ENCODE measurements around the gene MFSD11.
A peak's percentile ranks its signal among the peaks of the same experiment; 100 is the strongest.
"Not testable (repeated sequence)": the region's sequence is repeated elsewhere in the genome, so short reads cannot be mapped to it uniquely, and the experiment has no call there.

Gene MFSD11

DNA sequence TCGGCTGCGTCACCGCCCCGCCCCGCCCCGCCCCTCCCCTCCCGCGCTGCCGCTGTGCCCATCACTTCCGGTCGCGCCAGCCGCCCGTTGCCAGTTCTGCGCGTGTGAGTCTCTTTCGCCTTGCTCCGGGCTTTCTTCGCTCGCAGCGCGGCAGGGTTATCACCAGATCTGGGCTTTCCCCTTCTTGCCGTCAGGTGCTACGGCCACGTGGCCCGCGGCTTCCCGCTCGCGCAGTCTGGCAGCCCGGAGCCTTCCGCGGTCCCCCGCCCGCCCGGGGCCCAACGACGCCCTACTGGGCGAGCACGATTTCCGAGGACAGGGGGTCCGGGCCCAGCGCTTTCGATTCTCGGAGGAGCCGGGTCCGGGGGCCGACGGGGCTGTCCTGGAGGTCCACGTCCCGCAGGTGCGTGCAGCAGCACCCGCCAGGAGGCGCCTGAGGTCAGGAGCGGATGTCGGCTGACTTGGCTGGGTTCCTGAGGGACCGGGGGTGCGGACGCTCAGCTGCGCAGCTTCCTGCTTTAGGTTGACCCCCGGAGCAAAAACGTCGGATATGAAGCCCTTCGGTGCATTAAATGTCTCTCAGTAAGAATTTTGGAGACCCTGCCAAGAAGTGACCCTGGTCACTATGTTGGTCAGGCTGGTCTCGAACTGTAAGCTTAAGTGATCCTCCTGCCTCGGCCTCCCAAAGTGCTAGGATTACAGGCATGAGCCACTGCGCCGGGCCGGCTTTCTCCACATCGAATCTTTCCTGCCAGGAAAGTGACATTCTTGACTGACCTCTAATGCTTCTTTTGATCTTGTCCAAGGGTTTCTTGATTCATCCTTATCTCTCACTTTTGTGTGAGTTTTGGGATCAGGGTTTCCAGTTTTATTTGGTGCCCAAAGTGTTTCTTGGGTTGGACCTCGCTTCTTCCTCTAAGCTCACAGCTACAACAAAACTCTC lies 10.9 kb upstream of the MFSD11 start, which contains the start of gene METTL23:
Gene METTL23, plus strand, starts transcription at position 64 of the 943 bp plus-strand sequence. CDS start 2,872 bp downstream, outside the sequence.
- DNase-seq = no peak

DNA sequence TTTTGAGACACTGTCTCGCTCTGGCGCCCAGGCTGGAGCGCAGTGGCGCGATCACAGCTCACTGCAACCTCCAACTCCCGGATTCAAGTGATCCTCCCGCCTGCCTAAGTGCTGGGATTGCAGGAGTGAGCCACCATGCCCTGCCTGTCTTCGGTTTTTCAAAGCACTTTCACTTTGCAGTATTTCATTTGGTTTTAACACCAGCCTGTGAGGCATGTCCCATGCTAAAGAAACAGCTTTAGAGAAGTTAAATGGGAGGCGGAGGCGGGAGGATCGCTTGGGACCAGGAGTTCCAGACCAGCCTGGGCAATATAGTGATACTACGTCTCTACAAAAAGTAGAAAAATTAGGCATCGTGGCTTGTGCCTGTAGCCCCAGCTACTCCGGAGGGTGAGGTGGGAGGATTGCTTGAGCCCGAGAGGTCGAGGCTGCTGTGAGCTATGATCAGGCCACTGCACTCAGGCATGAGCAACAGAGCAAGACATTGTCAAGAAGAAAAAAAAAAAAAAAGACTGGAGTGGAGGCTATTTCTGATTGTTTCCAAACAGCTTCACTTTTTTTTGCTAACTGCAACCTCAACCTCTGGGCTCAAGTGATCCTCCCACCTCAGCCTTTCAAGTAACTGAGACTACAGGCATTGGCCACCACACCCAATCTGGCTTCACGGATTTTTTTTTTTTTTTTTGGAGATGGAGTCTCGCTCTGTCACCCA lies 10.0 kb upstream of the MFSD11 start:
- no peak for DNase-seq

DNA sequence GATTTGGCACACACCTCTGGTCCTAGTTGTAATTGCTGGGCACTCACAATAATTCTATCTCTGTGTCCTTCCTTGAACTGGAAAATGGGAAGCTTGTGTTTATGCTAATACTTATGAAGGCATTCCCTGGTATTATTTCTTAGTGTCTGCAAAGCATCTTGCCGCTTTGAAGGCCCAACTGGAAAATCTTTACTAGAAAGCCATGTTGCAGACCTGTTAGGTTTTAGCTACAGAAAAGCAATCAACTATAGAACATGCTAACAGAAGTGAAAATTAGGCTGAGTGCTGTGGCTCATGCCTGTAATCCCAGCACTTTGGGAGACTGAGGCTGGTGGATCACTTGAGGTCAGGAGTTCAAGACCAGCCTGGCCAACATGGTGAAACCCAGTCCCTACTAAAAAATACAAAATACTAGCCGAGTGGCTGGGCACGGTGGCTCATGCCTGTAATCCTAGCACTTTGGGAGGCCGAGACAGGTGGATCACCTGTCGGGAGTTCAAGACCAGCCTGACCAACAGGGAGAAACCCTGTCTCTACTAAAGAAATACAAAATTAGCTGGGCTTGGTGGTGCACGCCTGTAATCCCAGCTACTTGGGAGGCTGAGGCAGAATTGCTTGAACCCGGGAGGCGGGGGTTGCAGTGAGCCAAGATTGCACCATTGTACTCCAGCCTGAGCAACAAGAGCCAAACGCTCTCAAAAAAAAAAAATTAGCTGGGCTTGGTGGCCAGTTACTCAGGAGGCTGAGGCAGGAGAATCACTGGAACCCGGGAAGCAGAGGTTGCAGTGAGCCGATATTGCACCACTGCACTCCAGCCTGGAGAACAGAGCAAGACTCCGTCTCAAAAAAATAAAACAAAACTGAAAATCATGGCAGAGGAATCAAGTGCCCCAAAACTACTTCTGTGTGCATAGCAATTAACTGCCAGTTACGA lies 5.9 kb upstream of the MFSD11 start:
- not testable (repeated sequence) for DNase-seq

DNA sequence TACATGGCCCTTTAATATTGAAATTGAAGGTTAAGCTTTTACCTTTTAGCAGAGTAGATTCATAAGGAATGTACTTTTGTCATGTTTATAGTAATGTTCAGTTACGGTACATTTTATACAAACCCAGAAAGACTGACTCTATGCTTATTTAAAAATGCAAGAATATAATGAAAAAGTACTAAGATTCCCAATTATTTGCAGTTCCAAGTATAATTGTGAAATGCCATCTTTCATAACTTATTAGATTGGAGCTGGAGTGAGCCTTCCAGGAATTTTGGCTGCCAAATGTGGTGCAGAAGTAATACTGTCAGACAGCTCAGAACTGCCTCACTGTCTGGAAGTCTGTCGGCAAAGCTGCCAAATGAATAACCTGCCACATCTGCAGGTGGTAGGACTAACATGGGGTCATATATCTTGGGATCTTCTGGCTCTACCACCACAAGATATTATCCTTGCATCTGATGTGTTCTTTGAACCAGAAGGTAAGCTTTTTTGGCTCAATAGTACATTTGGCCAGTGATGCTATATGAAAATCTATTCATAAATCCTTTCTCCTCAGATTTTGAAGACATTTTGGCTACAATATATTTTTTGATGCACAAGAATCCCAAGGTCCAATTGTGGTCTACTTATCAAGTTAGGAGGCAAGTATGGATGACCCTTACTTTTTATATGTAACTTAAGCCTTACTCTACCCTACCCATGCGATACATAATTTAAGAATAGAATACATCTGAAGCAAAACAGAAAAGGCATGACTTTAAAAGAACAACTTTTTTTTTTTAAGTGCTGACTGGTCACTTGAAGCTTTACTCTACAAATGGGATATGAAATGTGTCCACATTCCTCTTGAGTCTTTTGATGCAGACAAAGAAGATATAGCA lies 4.9 kb upstream of the MFSD11 start:
- no peak for DNase-seq

DNA sequence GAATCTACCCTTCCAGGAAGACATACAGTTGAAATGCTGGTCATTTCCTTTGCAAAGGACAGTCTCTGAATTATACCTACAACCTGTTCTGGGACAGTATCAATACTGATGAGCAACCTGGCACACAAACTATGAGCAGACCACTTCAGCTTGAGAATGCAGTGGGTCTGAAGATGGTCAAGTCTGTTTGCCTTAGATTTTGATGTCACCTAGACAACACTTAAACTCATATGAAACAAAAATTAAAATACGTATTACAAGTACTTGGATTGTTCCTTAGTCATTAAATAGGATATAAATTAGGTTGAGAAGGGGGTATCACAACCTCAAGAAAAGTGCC lies 4.3 kb upstream of the MFSD11 start:
- DNase-seq = no peak

DNA sequence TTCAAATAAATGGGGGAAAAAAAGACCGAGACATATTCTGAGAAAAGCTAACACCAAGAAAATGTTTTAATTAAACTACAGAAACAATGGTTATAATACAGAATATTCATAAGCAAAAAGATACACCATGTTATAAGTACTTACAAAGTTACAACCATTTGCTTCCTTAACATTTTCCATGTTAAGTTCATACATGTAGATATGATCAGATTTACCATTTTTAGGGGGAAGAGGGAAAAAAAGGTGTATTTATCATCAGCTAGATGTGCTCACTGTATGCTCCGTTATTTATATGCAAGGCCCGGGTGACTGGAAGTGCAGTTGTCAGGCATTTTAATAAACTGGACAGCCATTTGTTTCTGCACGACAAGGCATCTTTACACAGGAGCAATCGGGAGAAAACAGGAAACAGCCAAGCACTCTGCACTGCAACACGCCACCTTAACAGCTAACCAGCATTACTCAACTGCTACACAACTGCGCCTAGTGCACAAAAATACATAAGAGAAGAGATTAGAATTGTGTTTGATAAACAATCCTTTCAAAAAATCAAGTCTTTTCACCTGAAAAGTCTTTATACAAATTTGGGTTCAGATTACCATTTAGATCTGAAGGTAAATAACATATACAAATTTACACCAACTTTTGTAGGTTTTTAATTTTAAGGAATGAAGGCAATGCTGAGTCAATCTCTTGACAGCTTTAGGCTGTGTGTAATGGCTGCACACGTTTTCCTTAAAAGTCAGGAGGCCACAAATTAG lies 3.7 kb upstream of the MFSD11 start:
- no peak for DNase-seq

DNA sequence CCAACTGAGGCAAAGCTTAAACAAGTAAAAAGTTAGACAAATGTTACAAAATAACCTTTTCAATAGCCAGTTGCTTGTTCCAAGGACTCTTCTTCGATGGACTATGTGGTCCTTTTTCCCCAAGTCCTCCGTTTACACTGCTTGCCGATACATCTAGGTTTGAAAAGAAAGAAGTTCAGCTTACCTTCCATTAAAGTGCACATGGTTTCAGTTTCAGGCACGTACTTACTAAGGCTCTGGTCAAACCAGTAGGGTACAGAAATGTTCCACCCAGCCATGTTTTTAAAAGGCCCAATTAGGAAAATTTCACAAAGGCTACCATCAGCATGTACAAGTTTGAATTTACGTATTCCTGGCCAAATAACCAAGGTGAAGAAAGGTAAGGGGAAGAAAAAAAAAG lies 2.9 kb upstream of the MFSD11 start:
- no peak for DNase-seq

DNA sequence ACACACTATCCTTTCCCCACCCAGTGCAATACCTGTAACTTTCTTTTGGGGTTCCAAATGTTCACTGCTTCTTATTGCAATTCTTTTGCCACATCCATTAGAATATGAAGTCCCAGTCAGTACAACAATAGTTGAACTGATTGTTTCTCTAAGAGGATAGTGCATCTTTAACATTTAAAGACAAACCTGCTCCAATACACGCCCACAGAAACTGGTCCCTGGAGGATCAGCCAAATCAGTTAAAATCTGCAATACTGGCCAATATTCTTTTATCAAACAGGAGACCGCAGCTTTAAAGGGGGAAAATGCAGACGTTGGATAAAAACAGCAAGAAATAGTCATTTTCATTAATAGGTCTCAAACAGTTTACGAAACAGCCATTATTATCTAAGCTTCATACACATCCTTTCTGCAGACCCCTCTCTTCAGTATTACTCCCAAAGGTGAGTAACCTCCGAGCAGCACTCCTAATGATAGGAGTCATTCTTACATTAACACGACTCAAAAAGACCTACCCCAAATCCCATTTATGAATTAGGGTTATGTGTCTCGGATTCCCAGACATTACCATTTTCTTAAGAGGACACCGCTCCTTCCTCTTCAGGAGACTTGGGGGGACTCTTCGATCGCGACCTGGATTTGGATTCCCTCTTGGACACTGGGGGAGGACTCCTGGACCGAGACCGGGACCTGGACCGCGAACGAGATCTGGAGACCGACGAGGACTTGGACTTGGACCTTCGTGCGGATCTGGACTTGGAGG lies 2.2 kb upstream of the MFSD11 start:
- no peak for DNase-seq

DNA sequence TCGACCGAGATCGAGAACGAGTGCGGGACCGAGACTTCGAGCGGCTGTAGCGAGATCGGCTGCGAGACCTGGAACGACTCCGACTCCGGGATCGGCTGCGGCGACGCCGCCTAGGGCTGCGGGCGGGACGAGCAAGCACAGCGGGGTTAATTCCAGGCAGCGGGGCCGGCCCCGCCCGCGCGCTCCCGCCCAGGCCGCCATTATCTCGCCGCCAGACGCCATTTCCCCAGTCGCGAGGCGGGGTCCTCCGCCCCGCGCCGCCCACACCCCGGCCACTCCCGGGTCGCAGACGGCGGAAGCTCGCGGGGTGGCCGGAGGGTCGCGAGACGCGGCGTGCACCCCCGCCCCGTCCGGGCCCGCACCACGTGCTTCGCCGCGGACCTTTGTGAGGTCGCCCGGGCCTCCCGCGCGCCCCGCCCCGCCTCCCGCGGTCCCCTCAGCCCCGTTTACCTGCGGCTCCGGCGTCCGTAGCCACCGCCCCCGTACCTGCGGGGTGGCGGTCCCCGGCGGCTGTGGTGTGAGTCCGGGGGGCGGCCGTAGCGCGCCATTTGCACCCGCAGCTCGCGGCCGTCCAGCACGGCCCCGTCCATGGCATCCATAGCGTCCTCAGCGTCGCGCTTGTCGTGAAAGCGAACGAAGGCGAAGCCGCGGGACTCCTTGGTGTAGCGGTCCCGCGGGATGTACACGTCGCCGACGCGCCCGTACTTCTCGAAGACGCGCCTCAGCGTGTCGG lies 1.4 kb upstream of the MFSD11 start:
- DNase-seq = peak; percentile 71

DNA sequence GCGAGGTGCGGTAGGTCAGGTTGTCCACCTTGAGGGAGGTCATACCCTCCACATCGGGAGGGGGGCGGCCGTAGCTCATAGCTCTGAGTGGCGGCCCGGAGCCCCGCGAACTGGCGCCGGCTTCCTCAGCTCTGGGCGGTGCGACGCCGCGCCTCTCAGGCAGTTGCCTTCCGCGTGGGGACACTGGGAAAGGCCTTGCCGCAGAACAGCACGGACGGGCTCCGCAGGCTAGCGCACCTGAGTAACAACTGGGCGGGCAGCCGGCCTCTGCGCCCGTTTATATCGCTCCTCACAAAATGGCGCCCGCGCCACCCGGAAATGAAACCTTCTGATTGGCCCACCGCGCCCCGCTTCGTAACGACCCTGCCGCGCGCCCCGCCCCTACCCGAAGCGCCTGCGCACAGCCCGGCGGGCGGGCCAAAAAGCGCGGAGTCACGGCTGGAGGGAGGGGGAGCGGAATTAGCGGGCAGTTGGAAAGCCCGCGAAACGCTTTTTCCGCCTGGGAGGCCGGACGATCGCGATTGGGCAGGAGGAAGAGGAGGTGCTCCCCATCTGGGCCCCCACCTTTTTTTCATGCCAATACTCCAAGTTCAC lies 740 bp upstream of the MFSD11 start, which contains the start of gene SRSF2:
Gene SRSF2, minus strand, starts transcription at position 250 of the 594 bp plus-strand sequence. Its CDS starts 171 bp downstream, at position 79.
- DNase-seq = peak; percentile 99

DNA sequence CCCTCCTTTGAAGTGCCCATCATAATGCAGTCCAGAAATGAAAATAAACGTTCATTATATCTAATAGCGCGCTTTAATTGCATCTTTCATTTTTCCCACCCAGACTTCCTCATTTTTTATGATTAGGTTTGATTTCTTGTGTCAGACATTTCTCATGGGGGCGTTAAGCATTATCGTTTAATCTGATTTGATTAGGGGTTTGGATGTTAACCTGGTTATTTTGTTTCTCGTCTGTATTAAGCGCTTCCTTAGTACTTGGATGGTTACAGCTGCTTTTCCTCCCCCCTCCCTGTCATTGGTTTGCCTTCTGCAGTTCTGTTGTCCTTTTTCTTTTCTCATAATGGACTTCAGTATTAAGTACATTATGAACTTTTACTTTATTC lies 540 bp downstream of the MFSD11 start:
- no peak for DNase-seq

DNA sequence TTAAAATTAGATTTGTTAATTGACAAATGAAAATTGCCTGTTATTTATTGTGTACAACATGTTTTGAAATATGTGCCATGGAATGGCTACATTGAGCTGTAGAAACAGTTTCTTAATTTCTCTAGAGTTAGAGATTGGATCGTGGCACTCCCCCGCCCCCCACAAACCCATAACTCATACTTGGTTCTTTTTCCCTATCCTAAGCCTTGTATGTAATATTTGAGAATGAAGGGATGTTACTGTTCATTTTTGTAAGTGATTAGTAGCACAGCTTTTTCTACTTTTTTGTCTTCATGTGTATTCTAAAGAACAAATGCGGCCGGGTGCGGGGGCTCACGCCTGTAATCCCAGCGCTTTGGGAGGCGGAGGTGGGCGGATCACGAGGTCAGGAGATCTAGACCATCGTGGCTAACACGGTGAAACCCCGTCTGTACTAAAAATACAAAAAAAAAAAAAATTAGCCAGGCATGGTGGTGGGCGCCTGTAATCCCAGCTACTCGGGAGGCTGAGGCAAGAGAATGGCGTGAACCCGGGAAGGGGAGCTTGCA lies 1.7 kb downstream of the MFSD11 start:
- DNase-seq = not testable (repeated sequence)

DNA sequence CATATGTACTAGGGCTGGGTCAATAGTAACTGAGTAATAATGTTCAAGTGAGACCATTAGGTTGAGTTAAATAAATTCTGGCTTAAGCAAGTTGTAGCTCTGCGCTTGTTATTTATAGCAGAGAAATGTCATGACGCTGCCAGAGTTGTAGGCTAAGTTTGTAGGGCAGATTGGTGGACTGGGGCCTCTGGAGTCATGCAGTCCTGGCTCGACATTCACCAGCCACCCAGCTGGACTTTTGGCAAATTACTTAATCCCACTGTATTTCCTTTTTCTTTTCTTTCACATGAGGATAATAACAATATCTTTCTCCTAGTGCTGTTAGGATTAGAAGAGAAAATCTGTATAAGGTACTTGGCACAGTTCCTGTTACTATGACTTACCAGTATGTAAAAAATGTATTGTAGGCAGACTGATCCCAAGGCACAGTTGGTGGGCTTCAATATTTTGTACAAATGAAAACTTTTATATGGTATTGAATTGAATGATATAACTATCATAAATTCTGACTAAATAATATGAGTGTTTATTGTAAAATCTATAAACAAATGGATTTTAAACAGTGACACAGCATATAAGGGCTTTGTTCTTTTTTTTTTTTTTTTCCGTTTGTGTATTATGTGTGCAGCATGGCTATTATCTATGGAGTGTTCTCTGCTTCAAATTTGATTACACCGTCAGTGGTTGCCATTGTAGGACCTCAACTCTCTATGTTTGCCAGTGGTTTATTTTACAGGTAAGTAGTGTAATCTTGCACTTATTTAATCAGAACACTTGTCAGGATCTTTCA lies 2.6 kb downstream of the MFSD11 start:
- DNase-seq = no peak

DNA sequence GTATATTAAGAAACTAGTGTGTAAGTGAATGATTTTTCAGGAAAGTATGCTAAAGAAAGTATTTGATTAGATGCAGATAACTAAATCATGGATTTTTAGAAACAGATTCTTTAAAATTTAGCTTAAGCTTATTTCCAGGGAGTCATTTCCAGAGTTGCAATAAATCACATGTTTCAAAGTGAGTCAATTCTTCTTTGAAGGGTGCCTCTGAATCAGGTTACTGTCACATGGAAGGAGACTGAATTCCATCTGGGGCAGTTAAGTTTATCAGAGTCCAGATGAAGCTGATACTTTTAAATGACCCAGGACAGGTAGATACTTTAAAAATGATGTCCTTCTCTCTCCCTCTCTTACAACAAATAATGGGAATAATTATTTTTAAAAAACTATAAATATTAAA lies 5.0 kb downstream of the MFSD11 start:
- no peak for DNase-seq

DNA sequence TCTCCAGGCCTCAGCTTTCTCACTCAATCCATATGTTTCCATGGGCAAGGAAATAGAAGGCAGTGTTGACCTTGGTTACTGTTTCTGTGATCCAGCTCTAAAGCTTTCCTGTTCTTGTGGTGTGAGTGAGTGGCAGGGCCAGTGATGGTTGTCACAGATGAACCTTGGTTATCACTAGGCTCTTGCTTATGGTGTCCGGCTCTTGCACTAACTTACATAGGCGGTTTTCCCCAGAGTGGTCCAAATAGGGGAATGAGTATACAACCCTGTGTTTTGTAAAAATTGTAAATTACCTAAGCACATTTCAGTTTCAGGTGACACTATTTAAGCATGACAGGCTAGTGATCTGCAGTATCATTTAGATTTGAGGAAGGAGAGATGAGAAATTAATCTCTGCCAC lies 6.8 kb downstream of the MFSD11 start:
- no peak for DNase-seq

DNA sequence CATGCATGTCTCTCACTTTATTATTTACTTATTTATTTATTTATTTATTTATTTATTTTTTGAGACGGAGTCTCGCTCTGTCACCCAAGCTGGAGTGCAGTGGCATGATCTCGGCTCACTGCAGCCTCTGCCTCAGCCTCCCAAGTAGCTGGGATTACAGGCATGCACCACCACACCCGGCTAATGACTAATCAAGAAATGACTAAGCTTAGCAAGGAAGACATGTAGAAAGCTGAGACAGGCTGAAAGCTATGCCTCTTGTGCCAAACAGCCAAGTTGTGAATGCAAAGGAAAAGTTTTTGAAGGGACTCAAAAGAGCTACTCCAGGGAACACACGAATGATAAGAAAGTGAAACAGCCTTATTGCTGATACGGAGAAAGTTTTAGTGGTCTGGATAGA lies 7.9 kb downstream of the MFSD11 start:
- DNase-seq = not testable (repeated sequence)

DNA sequence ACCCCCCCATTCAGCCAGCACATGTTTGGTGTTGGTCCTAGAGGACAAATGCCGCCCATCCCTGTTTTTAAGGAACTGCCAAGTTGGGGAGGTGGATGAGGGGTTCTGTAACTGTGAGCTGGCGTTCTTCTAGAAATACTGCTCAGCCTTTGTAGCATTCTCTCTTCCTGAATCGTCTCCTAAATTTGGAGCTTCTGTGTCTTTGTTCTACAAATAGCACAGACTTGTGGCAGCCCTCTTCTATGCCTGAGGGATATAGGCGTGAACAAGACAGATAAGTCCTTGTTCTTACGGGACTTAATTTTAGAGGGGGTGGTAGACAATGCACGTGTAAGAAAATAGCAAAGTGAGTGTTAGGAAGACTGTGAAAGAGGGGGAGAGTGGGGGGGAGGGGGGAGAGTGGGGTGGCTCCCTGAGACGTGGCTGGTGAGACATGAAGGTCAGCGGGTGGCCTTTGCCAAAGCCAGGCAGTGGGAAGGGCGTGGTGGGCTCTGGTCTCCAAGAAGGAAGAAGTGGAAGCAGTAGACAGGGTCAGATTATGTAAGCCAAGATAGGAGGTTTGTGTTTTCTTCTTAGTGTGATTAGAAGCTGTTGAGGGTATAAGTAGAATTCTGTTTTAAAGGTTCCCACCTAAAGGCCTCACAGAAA lies 9.9 kb downstream of the MFSD11 start:
- DNase-seq = no peak
